Measurements from ENCODE around the gene YTHDF1. TPM values are rescaled to one million over a fixed set of nuclear protein-coding genes. Genes with fewer than 3 reads are reported as not detected.
A peak's percentile ranks its signal among the peaks of the same experiment; 100 is the strongest.

The YTHDF1 gene
- total and polyA plus RNA-seq, 2 experiments from 2014 or later: 29.5 to 40.0 TPM

DNA sequence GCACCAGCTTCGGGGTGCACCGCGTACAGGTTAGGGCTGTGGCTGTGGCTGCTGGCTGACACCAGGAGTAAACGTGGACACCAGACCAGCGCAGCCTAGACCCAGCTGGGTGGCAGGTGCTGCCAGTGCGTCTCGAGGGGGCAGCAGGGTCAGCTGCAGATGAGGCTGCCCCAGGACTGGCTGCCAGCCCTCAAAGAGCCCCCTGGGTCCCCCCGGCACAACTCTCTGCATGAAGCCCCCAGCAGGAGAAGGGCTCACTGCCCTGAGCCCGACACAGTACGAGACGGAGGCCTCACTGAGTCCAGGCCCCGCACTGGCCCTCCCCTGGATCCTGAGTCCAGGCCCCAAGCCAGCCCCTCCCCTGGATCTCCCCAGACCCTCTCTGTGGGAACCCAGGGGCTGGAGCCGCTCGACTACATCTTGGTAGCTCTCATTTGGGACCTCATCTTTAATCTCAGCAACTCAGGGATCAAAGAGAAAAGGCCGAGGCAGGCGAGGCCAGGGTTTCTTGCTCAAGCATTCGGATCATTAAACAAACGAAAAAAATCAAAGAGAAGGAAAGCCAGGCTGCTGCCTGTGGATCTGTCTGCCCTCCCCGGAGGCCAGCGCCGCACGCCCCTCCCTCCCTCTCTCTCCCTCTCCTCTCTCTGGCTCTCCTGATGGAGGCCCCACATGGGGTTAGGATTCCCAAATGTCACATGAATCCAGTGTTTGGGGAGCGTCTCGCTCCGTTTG, 45.3 kb upstream of the YTHDF1 start:
- TF ChIP-seq, protein P1, sequence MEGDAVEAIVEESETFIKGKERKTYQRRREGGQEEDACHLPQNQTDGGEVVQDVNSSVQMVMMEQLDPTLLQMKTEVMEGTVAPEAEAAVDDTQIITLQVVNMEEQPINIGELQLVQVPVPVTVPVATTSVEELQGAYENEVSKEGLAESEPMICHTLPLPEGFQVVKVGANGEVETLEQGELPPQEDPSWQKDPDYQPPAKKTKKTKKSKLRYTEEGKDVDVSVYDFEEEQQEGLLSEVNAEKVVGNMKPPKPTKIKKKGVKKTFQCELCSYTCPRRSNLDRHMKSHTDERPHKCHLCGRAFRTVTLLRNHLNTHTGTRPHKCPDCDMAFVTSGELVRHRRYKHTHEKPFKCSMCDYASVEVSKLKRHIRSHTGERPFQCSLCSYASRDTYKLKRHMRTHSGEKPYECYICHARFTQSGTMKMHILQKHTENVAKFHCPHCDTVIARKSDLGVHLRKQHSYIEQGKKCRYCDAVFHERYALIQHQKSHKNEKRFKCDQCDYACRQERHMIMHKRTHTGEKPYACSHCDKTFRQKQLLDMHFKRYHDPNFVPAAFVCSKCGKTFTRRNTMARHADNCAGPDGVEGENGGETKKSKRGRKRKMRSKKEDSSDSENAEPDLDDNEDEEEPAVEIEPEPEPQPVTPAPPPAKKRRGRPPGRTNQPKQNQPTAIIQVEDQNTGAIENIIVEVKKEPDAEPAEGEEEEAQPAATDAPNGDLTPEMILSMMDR (IDR thresholded peaks at IDR 0.05; ENCODE audit: low read depth, low read length): no peak
- H3K27ac ChIP-seq: no peak overlapping the region
- peak in 1 of 2 donors; percentile 7 for DNase-seq (ENCODE audit: low read depth in 1 of 2, low spot score in 1 of 2)
- H3K27me3 ChIP-seq: peaks cover 12% of the 10 kb centered on the region
- no peaks in the 10 kb centered on the region for H3K9me3 ChIP-seq (ENCODE audit: low read depth)
- H3K4me3 ChIP-seq: no peak overlapping the region
- H3K4me1 ChIP-seq (ENCODE audit: low read depth): peaks cover 8% of the 10 kb centered on the region
- H3K36me3 ChIP-seq: no peaks in the 10 kb centered on the region

DNA sequence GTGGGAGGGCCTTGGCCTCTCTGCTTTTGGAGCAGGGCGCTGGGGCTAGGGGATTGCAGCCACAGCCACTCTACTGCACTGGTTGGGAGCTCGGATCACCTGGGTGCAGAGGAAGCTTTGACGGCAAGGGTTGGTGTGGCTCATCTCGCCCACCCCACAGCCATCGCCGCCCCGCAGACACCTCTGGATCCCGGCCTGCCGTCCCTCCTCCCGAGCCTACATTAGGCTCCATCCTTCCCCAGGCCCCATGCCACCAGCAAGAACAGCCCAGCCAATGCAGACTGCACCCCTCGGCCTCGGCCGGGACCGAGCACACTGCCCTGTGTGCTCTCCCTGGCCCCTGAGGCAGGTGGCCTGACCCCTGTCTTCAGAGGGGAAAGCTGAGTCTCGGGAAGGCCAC, 44.6 kb upstream of the YTHDF1 start:
- H3K9me3 ChIP-seq (ENCODE audit: low read depth): no peaks in the 10 kb centered on the region
- no peak overlapping the region for H3K4me3 ChIP-seq
- H3K4me1 ChIP-seq (ENCODE audit: low read depth): peaks cover 8% of the 10 kb centered on the region
- DNase-seq (ENCODE audit: low read depth in 1 of 2, low spot score in 1 of 2): no peak
- peaks cover 19% of the 10 kb centered on the region for H3K27me3 ChIP-seq
- TF ChIP-seq, protein P1 (IDR thresholded peaks at IDR 0.05; ENCODE audit: low read depth, low read length): no peak
- H3K27ac ChIP-seq: no peak overlapping the region
- H3K36me3 ChIP-seq: no peaks in the 10 kb centered on the region

DNA sequence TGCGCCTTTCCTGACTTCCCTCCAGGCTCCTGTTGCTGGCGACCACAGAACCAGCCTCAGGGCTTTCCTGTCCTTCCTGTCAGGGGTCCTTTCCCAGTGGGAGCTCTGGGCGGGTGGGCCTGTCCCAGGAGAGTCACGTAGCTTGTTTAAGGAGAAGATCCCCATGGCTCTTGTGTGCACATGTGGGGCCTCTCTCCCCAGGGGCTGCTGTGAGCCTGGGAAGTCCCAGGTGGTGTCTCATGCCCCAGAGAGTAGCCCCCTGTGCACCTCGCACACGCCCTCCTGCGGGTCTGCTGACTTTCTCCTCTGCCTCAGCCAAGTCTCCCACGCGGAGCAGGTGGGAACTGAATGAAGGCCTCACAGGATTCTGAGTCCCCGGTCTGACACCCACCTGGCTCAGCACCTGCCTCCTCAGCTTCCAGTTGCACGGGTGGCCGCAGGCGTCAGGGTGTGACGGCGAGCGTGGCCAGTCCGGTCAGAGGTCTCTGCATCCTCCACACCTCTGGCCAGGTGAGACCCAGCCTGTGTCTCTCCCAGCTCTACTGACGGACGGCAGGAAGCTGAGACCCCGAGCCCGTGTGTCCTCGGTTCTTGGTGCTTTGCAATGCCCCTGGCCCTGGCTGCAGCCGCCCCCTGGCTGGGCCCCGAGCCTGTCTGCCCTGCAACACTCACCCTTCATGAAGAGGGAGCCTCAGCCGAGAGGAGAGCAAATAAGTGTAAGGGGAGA, 44.0 kb upstream of the YTHDF1 start:
- H3K27me3 ChIP-seq: peaks cover 25% of the 10 kb centered on the region
- no peak overlapping the region for H3K4me3 ChIP-seq
- H3K4me1 ChIP-seq (ENCODE audit: low read depth): peaks cover 8% of the 10 kb centered on the region
- no peaks in the 10 kb centered on the region for H3K9me3 ChIP-seq (ENCODE audit: low read depth)
- H3K36me3 ChIP-seq: no peaks in the 10 kb centered on the region
- no peak overlapping the region for H3K27ac ChIP-seq
- TF ChIP-seq, protein P1 (IDR thresholded peaks at IDR 0.05; ENCODE audit: low read depth, low read length): no peak
- no peak for DNase-seq (ENCODE audit: low read depth in 1 of 2, low spot score in 1 of 2)

DNA sequence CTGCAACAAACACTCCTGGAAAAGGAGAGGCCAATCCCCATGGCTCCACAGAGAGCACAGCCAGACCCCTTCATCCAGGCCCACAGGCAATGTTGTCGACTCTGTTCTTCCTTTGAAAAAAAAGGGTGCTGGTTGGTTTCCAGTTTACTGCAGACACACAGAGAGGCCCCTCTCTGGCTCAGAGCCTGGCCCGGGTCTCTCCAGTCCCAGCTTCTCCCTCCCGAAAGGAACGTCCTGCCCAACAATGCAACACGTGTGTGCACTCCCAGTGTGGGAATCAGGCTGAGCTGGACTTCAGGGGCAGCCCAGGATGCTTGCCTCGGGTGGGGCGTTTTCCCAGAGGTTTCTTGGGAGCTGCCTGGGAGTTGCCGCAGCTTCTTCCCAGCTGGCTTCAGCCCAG, 42.9 kb upstream of the YTHDF1 start:
- Histone ChIP-seq H3K9me3 (ENCODE audit: low read depth) (no peaks in the 10 kb centered on the region), H3K4me3 (no peak overlapping the region), H3K27ac (no peak overlapping the region), H3K4me1 (ENCODE audit: low read depth) (peaks cover 8% of the 10 kb centered on the region), H3K27me3 (peaks cover 36% of the 10 kb centered on the region), H3K36me3 (no peaks in the 10 kb centered on the region)
- peak in 1 of 2 donors; percentile 32 for DNase-seq (ENCODE audit: low read depth in 1 of 2, low spot score in 1 of 2)
- TF ChIP-seq, protein P1 (IDR thresholded peaks at IDR 0.05; ENCODE audit: low read depth, low read length): no peak

DNA sequence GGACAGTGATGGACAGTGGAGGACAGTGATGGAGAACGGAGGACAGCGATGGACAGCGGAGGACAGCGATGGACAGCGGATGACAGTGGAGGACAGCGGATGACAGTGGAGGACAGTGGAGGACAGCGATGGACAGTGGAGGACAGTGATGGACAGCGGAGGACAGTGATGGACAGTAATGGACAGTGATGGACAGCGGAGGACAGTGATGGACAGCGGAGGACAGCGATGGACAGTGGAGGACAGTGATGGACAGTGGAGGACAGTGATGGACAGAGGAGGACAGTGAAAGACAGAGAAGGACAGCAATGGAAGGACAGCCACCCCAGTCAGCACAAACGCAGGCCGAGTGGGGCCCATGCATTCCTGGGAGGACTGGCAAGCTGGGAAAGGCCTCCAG, 41.7 kb upstream of the YTHDF1 start:
- H3K27ac ChIP-seq: no peak overlapping the region
- peaks cover 48% of the 10 kb centered on the region for H3K27me3 ChIP-seq
- TF ChIP-seq, protein P1 (IDR thresholded peaks at IDR 0.05; ENCODE audit: low read depth, low read length): no peak
- DNase-seq (ENCODE audit: low read depth in 1 of 2, low spot score in 1 of 2): no peak
- peaks cover 8% of the 10 kb centered on the region for H3K4me1 ChIP-seq (ENCODE audit: low read depth)
- no peaks in the 10 kb centered on the region for H3K9me3 ChIP-seq (ENCODE audit: low read depth)
- H3K36me3 ChIP-seq: no peaks in the 10 kb centered on the region
- no peak overlapping the region for H3K4me3 ChIP-seq
